Upper lobe of left lung (tissue), 4 donors: ENCODE results near the gene GUCY2C.

ENCODE experiments used
- EP300 ChIP-seq, 4 donors: sonication (generic); formaldehyde crosslinking; IDR thresholded peaks; one replicate each; pipeline ENCODE4 v1.5.1; 2017; ENCODE audit warnings: antibody characterized with exemption in 4 of 4, control low read depth in 2 of 4
- POLR2A ChIP-seq, 4 donors: fragments of 450-650 bp; IDR thresholded peaks; one replicate each; pipeline ENCODE4 v1.5.1; 2016 to 2017; ENCODE audit warnings: antibody characterized with exemption in 4 of 4, mild to moderate bottlenecking in 2 of 4
- POLR2AphosphoS5 ChIP-seq, 2 donors: sonication (generic); formaldehyde crosslinking; IDR thresholded peaks; one replicate each; pipeline ENCODE4 v1.5.1; 2017; ENCODE audit warnings: antibody characterized with exemption in 2 of 2
- TF ChIP-seq, protein P1 (sequence below), 6 experiments: fragments of 450-650 bp in 4 of 6; fragments of 200-600 bp in 2 of 6; sonication (generic) in 2 of 6; IDR thresholded peaks; one replicate each; pipeline ENCODE4 v1.5.1; 2016 to 2019; ENCODE audit warnings: antibody characterized with exemption in 6 of 6

DNA sequence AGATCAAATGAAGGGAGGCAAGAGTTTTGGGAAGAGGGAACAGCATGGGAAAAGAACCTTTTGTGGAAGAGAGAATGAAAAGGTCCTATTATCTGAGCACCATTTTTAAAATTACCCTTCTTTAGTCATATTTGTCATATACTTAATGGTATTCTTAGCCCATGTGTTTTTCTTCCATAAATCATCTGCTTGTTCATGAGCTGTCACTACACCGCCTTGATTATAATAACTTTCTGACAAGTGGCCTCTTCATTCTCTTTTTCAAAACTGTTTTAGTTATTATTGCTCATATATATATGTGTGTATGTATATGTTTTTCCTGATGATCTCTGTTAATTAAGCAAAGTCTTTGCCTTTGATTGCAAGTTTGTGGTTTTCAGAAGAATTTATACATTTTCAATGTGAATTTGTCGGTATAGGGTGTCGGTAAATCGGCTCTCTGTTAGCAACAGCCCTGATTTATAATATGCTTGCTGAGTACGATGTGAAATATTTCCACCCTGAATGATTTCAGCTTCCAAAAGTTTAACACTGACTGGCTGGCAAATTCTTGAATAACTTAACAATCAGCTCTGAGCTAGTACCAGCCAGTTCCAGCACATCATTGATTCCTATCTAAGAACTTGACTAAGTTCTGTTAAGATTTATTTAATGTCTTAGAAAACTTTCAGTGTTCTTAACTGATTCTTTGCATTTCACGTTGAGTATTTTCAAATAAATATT is 49.2 kb downstream of the GUCY2C start:
- TF ChIP-seq EP300 (IDR thresholded peaks at IDR 0.05) = no peak
- TF ChIP-seq, protein P1, sequence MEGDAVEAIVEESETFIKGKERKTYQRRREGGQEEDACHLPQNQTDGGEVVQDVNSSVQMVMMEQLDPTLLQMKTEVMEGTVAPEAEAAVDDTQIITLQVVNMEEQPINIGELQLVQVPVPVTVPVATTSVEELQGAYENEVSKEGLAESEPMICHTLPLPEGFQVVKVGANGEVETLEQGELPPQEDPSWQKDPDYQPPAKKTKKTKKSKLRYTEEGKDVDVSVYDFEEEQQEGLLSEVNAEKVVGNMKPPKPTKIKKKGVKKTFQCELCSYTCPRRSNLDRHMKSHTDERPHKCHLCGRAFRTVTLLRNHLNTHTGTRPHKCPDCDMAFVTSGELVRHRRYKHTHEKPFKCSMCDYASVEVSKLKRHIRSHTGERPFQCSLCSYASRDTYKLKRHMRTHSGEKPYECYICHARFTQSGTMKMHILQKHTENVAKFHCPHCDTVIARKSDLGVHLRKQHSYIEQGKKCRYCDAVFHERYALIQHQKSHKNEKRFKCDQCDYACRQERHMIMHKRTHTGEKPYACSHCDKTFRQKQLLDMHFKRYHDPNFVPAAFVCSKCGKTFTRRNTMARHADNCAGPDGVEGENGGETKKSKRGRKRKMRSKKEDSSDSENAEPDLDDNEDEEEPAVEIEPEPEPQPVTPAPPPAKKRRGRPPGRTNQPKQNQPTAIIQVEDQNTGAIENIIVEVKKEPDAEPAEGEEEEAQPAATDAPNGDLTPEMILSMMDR (IDR thresholded peaks at IDR 0.05) = no peak
- no peak for TF ChIP-seq POLR2A (IDR thresholded peaks at IDR 0.05)
- no peak for TF ChIP-seq POLR2AphosphoS5 (IDR thresholded peaks at IDR 0.05)
